Measurements from ENCODE around the gene TRMT2A.
A peak's percentile ranks its signal among the peaks of the same experiment; 100 is the strongest.
"Not testable (repeated sequence)": the region's sequence is repeated elsewhere in the genome, so short reads cannot be mapped to it uniquely, and the experiment has no call there.

The TRMT2A gene, protein sequence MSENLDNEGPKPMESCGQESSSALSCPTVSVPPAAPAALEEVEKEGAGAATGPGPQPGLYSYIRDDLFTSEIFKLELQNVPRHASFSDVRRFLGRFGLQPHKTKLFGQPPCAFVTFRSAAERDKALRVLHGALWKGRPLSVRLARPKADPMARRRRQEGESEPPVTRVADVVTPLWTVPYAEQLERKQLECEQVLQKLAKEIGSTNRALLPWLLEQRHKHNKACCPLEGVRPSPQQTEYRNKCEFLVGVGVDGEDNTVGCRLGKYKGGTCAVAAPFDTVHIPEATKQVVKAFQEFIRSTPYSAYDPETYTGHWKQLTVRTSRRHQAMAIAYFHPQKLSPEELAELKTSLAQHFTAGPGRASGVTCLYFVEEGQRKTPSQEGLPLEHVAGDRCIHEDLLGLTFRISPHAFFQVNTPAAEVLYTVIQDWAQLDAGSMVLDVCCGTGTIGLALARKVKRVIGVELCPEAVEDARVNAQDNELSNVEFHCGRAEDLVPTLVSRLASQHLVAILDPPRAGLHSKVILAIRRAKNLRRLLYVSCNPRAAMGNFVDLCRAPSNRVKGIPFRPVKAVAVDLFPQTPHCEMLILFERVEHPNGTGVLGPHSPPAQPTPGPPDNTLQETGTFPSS

DNA sequence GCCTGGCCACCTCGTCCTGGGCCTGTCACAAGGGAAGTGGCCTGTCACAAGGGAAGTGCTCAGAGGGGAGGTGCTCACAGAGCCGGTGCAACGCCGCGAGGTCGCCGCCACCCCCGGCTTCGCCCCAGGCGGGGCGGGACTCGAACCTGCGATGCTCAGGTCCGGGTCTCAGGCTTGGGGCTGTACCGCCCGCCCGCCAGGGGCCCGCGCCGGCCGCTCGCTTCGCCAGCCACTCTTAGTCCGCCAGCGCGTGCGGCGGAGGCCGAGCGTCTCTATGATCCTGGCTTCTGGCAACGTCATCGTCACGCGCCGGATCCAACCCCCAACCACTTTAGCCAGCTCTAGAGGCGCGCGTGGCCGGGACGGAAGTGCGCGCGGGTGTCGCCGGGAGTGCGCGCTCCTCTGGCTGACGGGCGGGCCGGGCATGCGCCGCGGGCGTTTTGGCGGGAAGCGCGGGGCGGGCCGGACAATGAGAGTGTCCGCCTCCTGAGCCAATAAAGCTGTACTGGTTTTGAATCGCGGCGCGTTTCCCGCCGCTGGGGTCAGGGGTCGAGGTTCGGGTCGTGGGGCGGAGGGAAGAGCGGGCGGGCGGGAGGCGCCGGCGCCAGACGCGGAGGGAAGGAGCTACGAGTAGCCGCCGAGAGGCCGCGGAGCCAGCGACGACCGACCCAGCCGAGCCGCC, at the start of gene TRMT2A:
Gene TRMT2A, minus strand, starts transcription at position 276 of the 682 bp plus-strand sequence. CDS start 320 bp downstream, outside the sequence.
- DNase-seq (ENCODE audit: low read depth) = peak; percentile 96

DNA sequence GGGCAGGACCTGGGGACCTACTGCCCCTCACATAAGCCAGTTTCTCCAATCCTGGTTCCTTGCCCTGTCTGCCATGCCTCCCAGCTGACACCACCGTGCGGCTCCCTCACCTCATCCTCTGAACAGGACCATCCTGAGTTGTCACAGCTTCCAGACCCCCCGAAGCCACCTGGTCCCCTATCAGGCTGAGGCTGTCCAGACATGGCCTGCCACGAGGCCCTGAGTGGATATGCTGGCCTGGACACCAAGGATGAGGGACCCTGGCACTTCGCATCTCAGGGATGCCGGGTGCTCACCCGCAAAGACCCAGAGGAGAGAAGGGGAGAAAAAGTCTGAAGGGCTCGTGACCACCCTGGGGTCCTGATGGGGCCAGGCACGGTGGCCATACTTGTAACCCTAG, 49.7 kb upstream of the TRMT2A start:
- DNase-seq (ENCODE audit: low read depth) = no peak

DNA sequence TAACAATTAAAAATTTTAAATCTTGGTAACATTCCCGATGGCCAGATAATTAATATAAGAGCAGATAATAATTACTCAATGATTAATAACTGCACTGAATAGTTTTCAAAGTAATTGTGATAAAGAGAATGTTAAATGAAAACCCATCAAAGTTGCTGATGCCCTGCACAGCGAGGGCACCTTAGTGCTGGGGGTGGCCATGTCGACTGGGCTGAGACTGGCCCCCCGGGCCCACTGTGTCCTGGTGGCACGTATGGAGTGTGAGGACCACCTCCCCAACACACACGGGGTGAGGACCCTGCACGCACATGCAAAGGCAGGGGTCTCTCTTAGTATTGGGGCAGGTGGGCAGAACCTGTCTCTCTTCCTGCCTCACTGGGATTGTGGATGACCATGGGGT, 48.9 kb upstream of the TRMT2A start:
- no peak for DNase-seq (ENCODE audit: low read depth)

DNA sequence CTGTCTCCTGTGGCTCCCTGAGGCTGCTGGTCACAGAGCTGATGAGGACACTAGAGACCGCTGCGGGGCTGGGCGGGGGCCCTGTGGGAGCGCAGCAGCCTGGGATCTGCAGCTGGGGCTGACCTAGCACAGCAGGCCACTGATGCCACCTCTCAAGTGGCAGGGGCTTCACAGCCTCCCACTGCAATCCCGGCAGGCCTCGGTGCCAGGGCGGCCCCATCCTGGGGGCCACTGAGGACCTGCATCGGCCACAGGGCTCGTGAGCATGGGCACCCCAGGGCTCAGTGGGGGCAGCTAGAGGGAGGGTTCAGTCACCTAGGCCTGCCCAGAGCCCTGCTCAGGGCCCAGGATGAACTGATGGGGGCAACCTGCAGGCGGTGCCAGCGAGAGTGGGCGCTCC, 48.4 kb upstream of the TRMT2A start:
- no peak for DNase-seq (ENCODE audit: low read depth)

DNA sequence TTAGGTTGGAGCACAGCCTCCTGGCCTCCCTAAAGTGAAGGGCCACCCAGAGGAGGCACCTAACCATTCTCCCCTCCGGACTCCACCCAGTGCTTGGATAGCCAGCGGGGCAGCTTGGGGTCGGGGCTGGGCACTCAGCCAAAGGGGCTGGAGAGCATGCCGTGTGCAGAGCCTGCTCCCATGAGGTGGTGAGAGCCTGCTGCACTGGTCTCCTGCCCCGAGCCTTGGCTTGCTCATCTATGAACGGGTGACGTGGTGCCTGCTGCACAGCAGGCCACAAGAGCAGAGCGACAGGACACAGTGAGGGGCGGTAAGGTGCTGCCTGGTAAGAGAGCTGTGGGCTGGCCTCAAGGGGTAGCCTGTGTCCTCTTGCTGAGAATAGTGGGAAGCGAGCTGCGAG, 47.8 kb upstream of the TRMT2A start:
- no peak for DNase-seq (ENCODE audit: low read depth)

DNA sequence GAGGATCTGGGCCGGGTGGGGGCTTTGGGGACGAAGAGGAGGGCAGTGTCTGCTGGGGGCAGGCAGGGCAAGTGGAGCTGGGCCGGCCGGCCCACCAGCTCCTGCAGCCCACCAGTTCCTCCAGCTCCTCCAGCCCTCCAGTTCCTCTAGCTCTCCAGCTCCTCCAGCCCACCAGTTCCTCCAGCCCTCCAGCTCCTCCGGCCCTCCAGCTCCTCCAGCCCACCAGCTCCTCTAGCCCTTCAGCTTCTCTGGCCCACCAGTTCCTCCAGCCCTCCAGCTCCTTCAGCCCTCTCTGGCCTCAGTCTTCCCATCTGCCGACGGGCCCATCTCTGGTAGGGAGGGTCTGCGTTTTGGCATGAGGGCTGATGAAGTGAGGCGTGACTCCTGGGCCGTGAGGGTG, 43.0 kb upstream of the TRMT2A start:
- DNase-seq (ENCODE audit: low read depth) = no peak

DNA sequence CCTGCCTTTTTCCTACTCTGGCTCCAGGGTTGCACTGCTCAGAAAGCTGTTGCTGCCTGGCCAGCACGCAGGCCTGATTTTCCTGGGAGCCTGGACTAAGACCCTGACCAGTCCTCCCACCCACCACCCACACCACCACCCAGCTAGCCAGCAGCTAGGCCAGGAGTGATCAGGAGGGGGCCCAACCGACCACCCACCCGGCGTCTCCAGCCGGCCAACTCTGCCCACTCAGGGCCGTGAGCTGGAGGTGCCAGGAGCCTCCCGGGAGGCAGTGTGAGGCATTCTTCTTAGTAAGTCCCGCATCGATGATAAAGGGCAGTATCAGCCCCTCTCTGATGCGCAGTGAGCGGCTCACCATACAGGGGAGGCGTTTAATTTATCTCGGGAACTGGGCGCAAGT, 42.5 kb upstream of the TRMT2A start:
- DNase-seq (ENCODE audit: low read depth) = not testable (repeated sequence)

DNA sequence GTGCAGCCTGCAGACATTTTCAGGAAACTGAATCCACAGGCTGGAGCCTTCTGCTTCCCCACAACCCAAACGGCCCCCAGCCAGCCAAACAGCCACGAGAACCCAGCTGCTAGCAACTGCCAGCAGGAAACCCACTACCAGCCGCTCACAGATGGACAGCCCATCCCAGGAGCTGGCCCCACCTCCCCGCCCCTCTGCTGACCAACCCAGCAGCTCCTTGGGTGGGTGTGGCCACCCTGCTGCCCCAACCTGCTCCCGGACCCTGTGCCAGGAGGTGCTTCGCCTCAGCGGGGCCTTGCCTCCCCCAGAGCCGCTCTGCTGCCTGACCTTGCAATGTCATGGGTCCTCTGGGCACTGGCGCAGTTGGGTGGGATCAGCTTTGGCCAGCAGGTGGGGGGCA, 42.0 kb upstream of the TRMT2A start:
- no peak for DNase-seq (ENCODE audit: low read depth)

DNA sequence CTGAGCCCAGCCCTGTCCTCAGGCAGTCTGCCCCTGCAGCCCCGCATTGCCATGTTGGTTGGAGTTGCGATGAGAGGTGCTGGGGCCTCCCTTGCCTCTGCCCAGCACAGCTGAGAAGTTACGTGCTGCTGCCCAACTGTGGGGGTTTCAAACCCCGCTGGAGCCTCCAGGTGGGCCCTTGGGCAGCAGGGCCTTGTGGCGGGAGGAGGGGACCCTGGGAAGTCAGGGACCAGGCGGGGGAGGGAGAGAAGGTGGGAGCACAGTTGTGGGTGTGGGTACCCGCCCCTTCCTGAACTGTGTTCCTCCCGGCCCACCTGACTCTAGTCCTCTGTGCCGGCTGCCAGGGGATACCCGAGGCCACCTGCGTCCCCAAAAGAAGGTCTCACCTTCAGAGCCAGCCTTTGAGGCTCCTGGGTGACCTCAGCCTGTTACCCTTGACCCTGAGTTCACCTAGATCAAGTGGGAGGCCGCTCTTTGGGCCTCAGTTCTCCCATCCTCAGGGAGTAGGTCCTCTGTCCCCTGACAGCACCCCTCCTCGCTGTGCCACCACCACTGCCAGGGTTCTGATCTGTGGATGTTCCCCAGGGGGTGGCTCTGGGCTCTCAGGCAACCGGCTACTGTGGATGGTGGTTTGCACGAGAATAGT, 41.5 kb upstream of the TRMT2A start:
- DNase-seq (ENCODE audit: low read depth) = no peak

DNA sequence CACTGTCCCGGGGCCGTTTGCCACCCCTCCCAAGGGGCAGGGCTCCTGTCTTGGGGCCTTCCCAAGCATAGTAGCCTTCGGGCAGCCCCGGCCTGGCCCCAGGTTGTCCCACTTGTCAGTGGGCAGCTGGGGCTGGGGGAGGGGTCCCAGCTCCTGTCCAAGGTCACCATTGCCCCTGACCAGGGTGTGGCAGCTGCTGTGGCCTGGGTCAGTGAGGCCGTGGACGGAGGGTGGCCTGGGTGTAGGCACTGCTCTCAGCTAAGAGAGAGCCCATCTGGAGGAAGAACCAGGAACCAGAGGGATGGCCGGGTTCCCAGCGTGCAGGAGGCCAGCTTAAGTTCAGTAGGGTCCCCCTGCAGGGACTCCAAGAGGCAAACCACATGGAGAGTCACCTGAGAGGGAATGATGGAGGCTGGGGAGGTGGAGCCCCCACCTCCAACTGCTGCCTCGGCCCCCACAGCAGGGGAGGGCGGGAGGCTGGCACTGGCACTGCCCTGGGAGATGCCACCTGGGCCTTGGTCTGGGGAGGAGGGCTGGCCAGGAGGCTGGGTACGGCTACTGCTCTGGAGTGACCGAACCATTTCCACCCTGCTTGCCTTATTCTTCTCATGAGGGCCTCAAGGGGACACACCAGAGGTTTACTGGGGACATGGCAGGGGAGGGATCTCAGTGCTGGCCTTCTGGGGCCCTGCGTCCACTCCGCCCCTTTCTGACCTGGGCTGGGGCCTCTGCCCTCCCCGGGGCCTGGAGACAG, 40.6 kb upstream of the TRMT2A start:
- no peak for DNase-seq (ENCODE audit: low read depth)

DNA sequence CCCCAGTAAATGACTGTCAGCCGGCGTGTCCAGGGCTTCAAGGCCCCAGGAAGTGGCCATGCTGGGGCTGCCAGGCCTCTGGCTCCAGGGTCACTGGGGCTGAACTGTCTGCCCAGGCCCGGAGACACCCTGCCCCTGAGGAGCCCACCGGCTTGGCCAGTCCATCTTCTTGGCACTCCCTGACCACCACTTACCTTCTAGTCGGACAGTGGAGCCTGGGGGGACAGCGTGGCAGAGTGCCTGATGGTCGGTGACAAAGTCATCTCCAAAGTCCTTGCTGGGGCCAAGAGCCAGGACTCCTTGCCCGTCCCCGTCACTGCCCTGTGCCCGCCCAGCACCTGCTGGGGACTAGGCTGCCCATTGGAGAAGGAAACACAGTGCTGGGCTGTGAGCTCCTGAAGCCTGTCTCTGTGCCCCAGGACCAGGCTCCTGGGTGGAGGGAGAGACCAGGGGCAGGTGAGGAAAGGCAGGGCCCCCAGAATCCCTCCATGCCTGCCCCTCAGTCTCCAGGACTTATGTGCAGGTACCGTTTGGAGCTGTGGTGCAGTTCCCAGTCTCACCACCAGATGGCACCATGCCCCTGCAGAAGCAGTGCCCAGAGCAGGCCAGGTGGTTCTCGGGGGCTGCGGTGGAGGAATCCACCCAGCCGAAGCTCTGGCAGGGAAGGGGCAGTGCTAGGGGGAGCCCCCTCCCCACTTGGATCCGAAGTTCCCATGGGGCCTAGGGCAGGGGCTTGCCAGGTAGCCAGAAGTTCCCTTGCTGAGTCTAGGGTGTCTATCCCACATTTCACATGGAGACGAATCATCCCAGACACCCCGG, 39.8 kb upstream of the TRMT2A start:
- DNase-seq (ENCODE audit: low read depth) = peak; percentile 79

DNA sequence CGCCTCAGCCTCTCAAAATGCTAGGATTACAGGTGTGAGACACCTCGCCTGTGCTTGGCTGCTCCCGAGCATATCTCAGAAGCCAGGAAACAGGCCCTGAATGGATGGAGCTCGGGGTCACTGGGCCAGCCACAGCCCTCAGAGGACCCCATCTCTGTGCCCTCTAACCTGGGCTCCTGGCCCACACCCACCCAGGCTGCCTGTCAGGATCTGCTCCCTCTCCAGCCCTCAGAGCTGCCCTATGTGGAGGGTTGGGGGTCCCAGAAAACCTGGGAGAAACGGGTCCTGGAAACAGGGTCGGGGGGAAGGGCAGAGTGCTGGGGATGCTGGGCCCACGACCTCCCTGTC, 39.0 kb upstream of the TRMT2A start:
- no peak for DNase-seq (ENCODE audit: low read depth)

DNA sequence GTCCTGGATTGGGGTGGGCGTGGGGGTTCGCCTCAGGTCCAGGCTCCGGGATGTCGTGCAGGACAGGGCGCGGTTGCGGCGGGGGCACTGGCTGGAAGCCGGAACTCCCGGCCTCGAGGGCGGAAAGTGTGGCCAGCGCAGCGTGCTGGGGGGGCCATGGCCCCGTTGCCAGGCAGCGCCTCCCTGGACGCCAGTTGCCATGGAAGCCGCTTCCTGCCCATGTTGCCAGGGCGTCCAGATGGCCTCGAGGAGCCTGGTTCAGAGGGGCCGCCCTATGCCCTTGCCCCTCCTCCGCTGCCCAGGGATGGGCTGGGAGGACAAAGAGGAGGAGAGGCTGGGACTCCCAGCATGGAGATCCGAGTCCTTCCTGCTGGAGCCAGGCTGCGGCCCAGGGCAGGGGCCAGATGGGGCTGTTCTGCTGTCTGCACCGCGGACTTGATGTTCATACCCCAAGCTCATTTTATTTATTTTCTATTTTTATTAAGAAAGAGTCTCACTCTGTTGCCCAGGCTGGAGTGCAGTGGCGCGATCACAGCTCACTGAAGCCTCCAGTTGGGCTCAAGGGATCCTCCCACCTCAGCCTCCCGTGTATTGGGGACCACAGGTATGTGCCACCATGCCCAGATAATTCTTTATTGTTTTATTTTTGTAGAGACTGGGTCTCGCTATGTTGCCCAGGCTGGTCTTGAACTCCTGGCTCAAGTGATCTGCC, 38.5 kb upstream of the TRMT2A start:
- DNase-seq (ENCODE audit: low read depth) = no peak

DNA sequence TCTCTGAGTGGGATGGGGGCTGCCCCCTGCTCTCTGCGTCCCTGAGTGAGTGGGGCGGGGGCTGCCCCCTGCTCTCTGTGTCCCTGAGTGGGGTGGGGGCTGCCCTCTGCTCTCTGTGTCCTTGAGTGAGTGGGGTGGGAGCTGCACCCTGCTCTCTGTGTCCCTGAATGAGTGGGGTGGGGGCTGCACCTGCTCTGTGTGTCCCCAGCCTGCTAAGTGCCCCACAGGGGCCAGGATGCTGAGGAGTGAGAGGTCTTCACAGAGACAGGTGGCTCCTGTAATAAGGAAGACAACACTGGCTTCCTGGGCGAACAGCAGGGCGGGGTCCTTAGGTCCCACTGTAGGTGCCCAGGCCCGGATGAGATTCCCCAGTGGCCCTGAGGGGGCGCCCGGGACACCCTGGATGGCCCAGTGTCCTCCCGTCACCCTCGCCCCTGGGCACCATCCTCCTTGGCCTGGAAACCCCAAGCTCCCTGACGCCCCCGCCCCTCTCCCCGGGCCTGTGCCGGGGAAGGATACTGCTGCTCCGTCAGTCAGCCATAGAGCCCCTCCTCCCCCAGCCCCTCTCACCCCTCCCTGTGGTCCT, 37.7 kb upstream of the TRMT2A start:
- no peak for DNase-seq (ENCODE audit: low read depth)

DNA sequence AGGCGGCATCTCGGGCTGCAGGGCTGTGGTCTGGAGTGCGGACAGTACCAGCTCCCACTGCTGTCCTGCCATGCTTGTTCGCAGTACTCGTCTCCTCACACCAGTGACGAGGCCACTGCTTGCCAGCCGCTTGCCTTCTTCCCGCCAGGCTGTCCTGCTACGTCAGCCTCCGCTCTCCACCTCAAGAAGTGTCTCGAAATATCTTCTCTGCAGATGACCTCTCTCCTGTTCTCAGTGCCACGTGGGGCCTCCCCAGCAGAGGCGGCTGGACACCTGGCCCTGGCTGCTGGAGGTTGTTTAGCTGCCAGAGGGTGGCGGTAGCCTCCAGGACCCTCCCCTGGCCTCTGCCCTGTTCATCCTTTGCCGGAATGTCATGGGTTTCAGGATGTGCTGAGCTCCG, 36.9 kb upstream of the TRMT2A start:
- DNase-seq (ENCODE audit: low read depth) = no peak

DNA sequence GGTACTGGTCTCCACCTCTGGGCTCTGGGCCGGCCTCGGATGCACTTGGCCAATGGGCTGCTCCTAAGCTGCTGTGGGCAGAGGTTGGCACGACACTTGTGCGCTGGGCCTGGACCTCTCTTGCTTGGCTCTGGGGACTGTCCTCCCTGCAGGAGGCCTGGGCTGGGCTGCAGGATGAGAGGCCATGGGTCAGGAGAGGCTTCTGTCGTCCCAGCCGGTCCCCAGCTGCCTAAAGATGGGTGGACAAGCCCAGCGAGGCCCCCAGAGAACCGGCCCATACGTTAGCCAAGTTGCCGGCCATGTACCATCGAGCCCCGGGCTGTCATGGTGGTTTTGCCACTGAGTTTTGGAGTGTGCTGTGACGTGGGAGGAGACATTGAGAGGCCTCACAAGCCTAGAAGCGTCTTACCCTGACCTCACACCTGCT, 35.5 kb upstream of the TRMT2A start:
- DNase-seq (ENCODE audit: low read depth) = no peak

DNA sequence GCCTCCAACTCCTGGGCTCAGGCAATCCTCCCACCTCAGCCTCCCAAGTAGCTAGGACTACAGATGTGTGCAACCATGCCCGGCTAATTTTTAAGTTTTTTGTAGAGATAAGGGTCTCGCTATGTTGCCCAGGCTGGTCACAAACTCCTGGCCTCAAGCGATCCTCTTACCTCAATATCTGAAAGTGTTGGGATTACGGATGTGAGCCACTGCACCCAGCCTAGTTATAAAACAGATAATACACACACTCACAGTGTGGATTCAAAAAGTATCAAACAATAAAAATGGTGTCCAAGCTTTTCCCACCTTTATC, 34.2 kb upstream of the TRMT2A start:
- DNase-seq (ENCODE audit: low read depth) = no peak

DNA sequence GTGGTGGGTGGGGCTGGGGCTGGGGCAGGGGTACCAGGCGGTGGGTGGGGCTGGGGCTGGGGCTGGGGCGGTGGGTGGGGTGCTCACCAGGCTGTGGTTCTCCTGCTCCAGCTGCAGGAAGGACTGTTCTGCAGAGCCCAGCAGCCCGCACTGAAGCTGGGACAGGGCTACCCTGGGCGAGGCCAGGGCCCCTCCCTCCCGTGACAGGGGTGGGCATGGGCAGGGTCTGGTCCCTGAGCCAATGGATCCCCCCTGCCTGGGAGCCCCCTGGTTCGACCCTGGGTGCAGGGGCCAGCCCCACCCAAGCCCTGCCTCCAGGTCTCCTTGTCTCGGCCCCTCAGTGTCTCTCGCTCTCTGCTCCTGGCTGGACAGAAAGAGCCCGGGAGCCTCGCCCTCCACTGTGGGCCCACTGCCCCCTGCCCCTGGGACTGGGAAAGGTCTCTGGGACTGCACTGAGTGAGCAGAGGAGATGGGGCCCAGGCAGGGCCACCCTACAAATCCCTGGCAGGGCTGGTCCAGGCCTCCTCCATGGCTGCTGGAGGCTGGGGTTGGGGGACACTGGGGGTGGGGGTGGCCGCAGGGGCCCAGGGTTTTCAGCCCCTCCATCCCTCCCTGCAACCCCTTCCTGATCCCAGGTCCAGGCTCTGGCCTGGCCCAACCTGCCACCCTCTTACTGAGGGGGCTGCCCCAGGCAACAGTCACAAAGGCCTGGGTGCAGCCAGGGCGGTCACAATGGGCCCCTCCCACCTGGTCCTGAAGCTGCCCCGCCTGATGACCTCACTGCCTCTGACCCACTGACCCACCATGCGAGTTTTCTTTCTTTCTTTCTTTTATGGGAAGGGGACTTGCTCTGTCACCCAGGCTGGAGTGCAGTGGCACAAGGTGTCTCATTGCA, 33.6 kb upstream of the TRMT2A start, which contains the start of gene CCDC188:
Gene CCDC188, minus strand, starts transcription at position 675 of the 895 bp plus-strand sequence. Its CDS starts 69 bp downstream, at position 606.
- DNase-seq (ENCODE audit: low read depth) = no peak

All from activated T-helper 9 cell treated with anti-CD3 and anti-CD28 coated beads, Interleukin-2, amount 50 U/mL, for 16 hours (primary cell).